Measurements from ENCODE around the gene SLX9.

The SLX9 gene

DNA sequence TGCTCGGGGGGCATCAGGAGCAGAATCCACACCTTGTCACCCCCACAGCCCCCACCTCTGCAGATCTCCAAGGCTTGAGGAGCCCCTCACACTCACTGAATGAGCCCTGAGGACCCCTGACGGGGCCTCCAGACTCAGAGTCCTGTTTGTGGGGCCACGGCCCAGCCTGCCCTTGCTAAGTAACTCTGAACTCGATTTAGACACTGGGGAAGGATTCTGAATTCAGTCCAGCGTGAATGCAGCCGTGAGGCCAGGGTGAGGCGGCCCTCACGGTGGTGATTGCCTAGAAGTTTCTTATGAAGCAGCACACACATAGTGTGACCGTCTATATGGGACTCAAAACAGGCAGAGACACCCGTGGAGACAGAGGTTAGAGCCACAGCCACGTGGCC is 75.6 kb downstream of the SLX9 start:
- DNase-seq (ENCODE audit: insufficient read length, low spot score) = no peak
- no peak for FAIRE-seq
- TF ChIP-seq POLR2A (IDR thresholded peaks at IDR 0.05; ENCODE audit: low read depth, low read length) (no peak), SPI1 (IDR thresholded peaks at IDR 0.05; ENCODE audit: low read depth, low read length) (no peak), POLR2AphosphoS5 (IDR thresholded peaks at IDR 0.05; ENCODE audit: low read depth, low read length) (no peak), TAF1 (IDR thresholded peaks at IDR 0.05; ENCODE audit: low read depth, low read length) (no peak), POU2F2 (IDR thresholded peaks at IDR 0.05; ENCODE audit: low read depth, low read length) (no peak), PAX5 (IDR thresholded peaks at IDR 0.05; ENCODE audit: insufficient read depth, low read length, severe bottlenecking) (no peak)

DNA sequence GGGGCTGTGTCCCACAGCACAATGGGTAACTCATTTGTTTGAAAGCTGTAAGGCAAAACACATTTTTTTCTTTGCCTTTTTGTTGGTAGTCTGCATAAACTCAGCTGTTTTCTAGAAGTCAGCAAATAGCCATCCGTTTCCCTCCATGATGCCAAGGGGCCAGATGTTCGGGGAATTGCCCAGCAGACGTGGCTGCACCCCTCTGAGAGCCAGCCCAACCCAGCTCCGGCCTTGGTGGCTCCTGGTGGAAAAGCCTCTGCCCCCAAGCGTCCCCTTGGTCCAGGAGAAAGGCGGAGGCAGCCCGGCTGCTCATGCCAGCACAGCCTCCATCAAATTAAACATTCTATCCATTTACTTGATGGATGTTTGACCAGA is 76.2 kb downstream of the SLX9 start:
- TF ChIP-seq POLR2A (IDR thresholded peaks at IDR 0.05; ENCODE audit: low read depth, low read length) = no peak
- TF ChIP-seq POLR2AphosphoS5 (IDR thresholded peaks at IDR 0.05; ENCODE audit: low read depth, low read length) = no peak
- no peak for TF ChIP-seq TAF1 (IDR thresholded peaks at IDR 0.05; ENCODE audit: low read depth, low read length)
- TF ChIP-seq POU2F2 (IDR thresholded peaks at IDR 0.05; ENCODE audit: low read depth, low read length) = no peak
- no peak for TF ChIP-seq PAX5 (IDR thresholded peaks at IDR 0.05; ENCODE audit: insufficient read depth, low read length, severe bottlenecking)
- TF ChIP-seq SPI1 (IDR thresholded peaks at IDR 0.05; ENCODE audit: low read depth, low read length) = no peak
- DNase-seq (ENCODE audit: insufficient read length, low spot score) (no peak), FAIRE-seq (no peak)

DNA sequence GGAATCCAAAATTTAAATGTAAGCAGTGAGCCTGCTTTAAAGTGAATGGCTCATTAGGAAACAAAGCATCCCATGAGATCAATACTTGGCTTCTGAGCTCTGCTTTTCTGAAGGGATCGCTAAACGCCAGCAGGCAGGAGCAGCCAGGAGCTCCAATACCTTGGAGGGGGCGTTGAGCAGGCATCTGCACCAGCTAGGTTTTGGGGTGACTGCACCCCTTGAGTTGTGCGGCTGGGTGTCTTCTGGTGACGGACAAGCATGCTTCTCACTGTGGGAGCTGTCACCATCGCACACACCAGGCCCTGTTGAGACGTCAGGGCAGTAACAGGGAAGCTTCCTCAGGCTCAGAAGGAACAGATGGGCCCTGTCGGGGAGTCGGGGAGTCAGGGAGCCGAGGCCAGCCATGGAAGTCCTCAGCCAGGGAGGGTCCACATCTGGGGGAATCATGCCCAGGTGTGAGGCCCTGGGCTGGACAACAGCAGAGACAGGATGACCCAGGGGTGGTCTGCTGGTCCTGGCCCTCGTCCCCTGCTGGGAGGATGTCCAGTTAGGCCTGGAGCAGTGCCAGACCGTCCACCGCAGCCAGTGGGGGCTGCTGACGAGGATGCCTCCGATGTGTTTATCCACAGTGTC is 76.7 kb downstream of the SLX9 start:
- TF ChIP-seq PAX5 (IDR thresholded peaks at IDR 0.05; ENCODE audit: insufficient read depth, low read length, severe bottlenecking) (no peak), POLR2A (IDR thresholded peaks at IDR 0.05; ENCODE audit: low read depth, low read length) (no peak)
- FAIRE-seq = no peak
- no peak for DNase-seq (ENCODE audit: insufficient read length, low spot score)

DNA sequence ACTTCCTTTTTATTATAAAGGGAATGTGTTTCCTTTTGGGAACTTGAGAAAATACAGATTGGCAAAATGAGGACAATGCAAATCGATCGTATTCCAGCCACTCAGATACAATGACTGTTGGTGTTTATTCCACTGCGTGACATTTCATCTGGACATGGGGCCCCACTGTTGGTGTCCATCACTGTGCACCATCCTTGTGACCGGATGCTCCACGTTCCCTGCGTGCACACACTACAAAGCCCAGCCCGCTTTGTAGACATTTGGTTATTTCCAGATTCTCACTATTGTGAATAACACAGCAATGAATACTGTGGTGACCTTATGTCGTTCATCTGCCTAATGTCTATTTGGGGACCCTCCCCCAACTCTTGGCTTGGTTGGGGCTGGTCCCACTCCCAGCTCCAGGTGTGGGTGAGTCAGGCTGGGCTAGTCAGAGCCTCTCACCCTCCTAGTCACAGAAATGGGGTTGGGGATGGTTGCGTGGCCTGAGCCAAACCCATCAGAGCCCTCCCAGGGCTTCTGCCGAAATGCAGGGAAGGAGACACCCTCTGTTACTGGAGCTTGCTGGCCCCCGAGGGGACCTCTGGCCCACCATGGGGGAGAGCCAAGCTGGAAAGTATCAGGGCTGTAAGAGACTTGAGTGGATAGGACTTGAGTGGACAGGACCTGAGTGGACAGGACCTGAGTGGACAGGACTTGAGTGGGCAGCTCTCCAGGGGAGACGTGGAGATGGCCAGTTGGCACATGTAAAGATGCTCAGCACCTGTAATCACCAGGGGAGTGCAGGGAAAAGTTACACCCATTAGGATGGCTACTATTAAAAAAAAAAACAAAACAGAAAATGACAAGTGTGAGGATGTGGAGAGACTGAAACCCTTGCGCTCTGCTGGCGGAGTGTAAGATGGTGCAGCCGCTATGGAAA is 77.5 kb downstream of the SLX9 start:
- DNase-seq (ENCODE audit: insufficient read length, low spot score) (no peak), FAIRE-seq (no peak)
- TF ChIP-seq POU2F2 (IDR thresholded peaks at IDR 0.05; ENCODE audit: low read depth, low read length) (no peak), POLR2AphosphoS5 (IDR thresholded peaks at IDR 0.05; ENCODE audit: low read depth, low read length) (no peak), TAF1 (IDR thresholded peaks at IDR 0.05; ENCODE audit: low read depth, low read length) (no peak), SPI1 (IDR thresholded peaks at IDR 0.05; ENCODE audit: low read depth, low read length) (no peak), PAX5 (IDR thresholded peaks at IDR 0.05; ENCODE audit: insufficient read depth, low read length, severe bottlenecking) (no peak), POLR2A (IDR thresholded peaks at IDR 0.05; ENCODE audit: low read depth, low read length) (no peak)

DNA sequence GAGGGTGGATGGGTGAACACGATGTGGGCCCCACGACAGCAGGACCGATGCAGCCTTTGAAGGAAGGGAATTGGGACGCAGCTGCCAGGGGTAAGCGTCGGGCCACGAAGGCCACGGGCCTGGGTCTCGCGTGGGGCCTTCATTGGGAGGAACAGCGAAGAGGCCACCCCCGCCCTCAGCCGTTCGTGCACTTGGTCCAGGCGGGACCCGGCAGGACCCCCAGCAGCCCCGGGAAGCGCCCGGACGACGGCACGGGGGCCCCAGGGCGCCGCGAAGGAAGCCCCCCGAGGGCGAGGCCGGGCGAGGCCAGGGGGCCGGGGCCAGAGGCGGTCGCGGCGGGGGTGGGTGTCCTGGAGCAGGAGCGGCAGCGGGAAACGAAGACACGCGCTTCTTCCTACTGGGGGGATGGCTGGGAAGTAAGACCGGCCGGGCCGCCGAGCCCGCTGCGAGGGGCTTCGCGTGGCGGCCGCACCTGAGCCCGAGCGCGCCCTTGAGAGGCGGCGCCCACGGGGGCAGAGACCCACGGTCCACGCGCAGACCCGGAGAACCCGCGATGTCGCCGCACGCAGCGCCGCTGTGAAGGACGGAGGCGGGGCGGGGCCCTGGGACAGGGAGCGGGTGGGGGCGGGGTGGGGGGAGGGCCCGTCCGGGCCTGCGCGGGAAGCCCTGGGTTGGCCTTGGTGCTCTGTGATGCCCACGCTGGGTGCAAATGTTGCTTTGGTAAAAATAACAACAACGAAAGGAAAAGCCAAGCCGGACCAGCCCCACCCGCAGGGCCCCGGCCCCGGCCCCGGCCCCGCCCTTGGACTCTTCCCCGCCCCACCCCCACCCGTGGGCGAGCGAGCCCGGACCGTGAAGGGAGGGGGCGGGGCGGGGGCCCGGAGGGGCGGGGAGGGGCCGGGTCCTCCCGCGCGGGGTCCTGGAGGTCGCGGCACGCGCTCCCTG is 78.6 kb downstream of the SLX9 start:
- no peak for TF ChIP-seq SPI1 (IDR thresholded peaks at IDR 0.05; ENCODE audit: low read depth, low read length)
- FAIRE-seq (no peak), DNase-seq (ENCODE audit: insufficient read length, low spot score) (no peak)

DNA sequence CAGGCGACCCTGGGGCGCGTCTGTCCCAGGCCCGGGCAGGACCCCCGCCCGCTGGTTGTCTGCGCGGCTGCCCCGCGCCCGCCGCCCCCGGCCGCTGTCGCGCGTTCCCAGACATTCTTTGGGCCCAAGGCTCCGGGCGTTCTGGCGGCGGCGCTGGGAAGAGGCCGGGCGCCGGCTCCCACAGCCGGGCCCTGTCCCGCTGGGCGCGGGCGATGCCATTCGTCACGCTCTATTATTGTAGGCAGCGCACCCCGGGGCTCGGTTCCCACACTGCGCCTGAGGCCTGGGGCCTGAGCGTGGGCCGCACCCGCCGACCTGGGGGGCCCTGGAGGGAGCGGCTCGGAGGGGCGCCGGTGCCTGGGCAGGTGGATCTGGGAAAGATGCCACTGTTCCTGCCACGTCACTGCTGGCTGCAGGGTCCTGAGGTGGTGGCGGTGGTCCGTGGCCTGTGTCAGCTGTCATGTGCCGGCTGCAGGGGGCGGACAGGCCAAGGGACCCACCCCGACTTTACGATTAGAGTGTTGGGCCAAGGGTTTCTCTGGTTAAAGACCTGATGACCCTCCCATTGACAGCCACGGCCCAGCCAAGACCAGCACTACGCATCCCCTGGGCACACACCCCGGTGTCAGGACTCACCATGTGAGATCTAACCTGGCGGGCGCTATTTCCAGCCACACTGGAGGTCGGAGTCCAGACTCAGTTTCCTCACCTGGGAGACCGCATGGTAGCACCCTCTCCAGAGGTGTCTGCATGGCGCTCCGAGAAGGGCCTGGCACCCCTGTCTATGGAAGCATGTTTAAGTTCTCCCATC is 79.5 kb downstream of the SLX9 start:
- DNase-seq (ENCODE audit: insufficient read length, low spot score) (no peak), FAIRE-seq (no peak)
- TF ChIP-seq PAX5 (IDR thresholded peaks at IDR 0.05; ENCODE audit: insufficient read depth, low read length, severe bottlenecking) = no peak
- TF ChIP-seq TAF1 (IDR thresholded peaks at IDR 0.05; ENCODE audit: low read depth, low read length) = no peak
- no peak for TF ChIP-seq POU2F2 (IDR thresholded peaks at IDR 0.05; ENCODE audit: low read depth, low read length)
- TF ChIP-seq POLR2A (IDR thresholded peaks at IDR 0.05; ENCODE audit: low read depth, low read length) = no peak
- no peak for TF ChIP-seq POLR2AphosphoS5 (IDR thresholded peaks at IDR 0.05; ENCODE audit: low read depth, low read length)
- no peak for TF ChIP-seq SPI1 (IDR thresholded peaks at IDR 0.05; ENCODE audit: low read depth, low read length)

DNA sequence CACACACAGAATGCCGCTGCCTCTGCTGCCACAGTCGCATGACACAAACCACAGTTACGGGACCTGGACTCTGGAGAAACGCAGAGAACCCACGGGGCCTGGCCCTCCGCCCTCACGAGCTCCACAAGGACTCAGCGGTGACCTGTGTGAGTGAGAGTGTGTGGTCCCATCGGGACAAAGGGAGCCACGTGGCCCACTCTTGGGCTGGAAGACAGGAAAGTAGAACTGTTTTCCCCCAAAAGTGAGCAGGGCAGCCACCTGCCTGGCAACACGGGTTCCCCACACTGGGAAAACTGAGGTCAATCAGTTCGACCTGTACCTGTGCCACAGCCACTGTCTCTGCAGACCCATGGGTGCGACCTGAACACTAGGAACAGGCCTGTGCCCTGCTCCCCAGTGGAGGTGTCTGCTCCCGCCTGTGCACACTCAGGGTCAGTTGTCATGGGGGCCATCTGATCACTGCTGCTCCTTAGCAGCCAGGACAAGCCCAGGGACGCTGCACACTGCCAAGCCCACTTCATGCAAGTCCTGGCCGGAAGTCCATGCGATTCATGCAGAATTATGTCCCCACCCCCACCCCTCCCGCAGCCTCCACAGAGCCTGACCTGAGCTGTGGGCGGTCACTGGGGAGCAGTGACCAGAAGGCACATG is 80.2 kb downstream of the SLX9 start:
- FAIRE-seq (no peak), DNase-seq (ENCODE audit: insufficient read length, low spot score) (no peak)
- TF ChIP-seq PAX5 (IDR thresholded peaks at IDR 0.05; ENCODE audit: insufficient read depth, low read length, severe bottlenecking) = no peak
- TF ChIP-seq POLR2A (IDR thresholded peaks at IDR 0.05; ENCODE audit: low read depth, low read length) = no peak
- TF ChIP-seq TAF1 (IDR thresholded peaks at IDR 0.05; ENCODE audit: low read depth, low read length) = no peak
- TF ChIP-seq POU2F2 (IDR thresholded peaks at IDR 0.05; ENCODE audit: low read depth, low read length) = no peak
- TF ChIP-seq POLR2AphosphoS5 (IDR thresholded peaks at IDR 0.05; ENCODE audit: low read depth, low read length) = no peak
- TF ChIP-seq SPI1 (IDR thresholded peaks at IDR 0.05; ENCODE audit: low read depth, low read length) = no peak

DNA sequence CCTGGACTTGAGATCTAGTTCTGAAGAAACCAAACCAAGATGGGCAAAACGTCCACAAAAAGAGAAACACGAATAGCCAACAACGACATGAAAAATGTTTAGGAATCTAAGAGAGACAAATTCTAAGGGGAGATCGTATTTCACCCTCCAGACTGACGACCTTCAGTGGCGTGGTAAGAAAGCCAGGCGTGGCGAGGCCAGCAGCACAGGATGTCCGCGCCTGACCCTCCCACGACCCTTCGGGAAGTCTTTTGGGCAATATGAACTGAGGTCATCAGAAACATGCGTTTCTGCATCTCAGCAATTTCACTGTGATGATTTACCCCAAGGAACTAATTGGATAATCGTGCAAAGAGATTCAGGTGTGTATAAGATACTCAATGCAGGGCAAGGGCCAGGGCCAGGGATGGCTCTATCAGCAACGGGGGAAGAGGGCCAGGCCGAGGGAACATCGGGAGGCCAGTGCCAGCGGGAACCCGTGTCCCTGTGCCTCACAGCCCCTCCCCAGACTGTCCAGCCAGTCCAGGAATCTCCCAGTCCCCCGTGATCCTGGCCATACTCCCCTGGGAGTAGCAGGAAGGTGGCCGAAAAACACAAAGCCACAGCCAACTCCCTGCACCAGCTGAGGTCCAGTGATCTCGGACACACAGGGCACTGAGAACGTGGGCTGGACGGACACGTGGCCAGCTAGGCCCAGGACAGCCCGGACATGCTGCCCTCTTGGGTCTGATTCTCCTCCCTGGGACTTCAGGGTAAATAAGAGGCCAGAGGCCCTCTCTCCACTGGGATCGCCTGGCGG is 81.0 kb downstream of the SLX9 start:
- TF ChIP-seq POLR2AphosphoS5 (IDR thresholded peaks at IDR 0.05; ENCODE audit: low read depth, low read length) (no peak), TAF1 (IDR thresholded peaks at IDR 0.05; ENCODE audit: low read depth, low read length) (no peak), POU2F2 (IDR thresholded peaks at IDR 0.05; ENCODE audit: low read depth, low read length) (no peak), SPI1 (IDR thresholded peaks at IDR 0.05; ENCODE audit: low read depth, low read length) (no peak), PAX5 (IDR thresholded peaks at IDR 0.05; ENCODE audit: insufficient read depth, low read length, severe bottlenecking) (no peak)
- DNase-seq (ENCODE audit: insufficient read length, low spot score) (no peak), FAIRE-seq (no peak)
